Stimulated activated naive CD4-positive, alpha-beta T cell (primary cell): ENCODE results near the gene DBNL.
A peak's percentile ranks its signal among the peaks of the same experiment; 100 is the strongest.

Experiments used
- DNase-seq, 6 experiments: peaks; one replicate each; lab custom pipeline; 2025; lab: John Stamatoyannopoulos, UW

Gene DBNL

GRCh38 chr7:44077061-44077460 lies 32.6 kb downstream of the DBNL start:
- no peak for DNase-seq

GRCh38 chr7:44077681-44078091 lies 33.2 kb downstream of the DBNL start:
- no peak for DNase-seq

- no peak for DNase-seq
These were observed 34.0 kb downstream of the DBNL start for GRCh38 chr7:44078521-44078920.

GRCh38 chr7:44079331-44080021 lies 35.0 kb downstream of the DBNL start:
- DNase-seq: no peak

GRCh38 chr7:44080118-44080517 lies 35.6 kb downstream of the DBNL start:
- no peak for DNase-seq

GRCh38 chr7:44080686-44081265 lies 36.3 kb downstream of the DBNL start:
- no peak for DNase-seq

GRCh38 chr7:44081266-44081748 lies 36.8 kb downstream of the DBNL start:
- peak in 4 of 6 experiments; percentile 8 to 59 (median 25) for DNase-seq

GRCh38 chr7:44082541-44083207 lies 38.2 kb downstream of the DBNL start:
- peak; percentile 93 to 99 (median 98) for DNase-seq

GRCh38 chr7:44083796-44084195 lies 39.3 kb downstream of the DBNL start:
- no peak for DNase-seq

GRCh38 chr7:44084701-44085100 lies 40.2 kb downstream of the DBNL start:
- no peak for DNase-seq

- no peak for DNase-seq
These were observed 41.0 kb downstream of the DBNL start for GRCh38 chr7:44085546-44085945.

- no peak for DNase-seq
These were observed 42.1 kb downstream of the DBNL start for GRCh38 chr7:44086627-44087026.

- DNase-seq: no peak
These were observed 43.7 kb downstream of the DBNL start for GRCh38 chr7:44087911-44088838.

- no peak for DNase-seq
These were observed 48.7 kb downstream of the DBNL start for GRCh38 chr7:44093102-44093641.

GRCh38 chr7:44094365-44094764 lies 49.9 kb downstream of the DBNL start:
- no peak for DNase-seq

GRCh38 chr7:44094883-44095592 lies 50.5 kb downstream of the DBNL start:
- DNase-seq: no peak

- DNase-seq: no peak
These were observed 51.3 kb downstream of the DBNL start for GRCh38 chr7:44095781-44096180.

GRCh38 chr7:44096326-44096881 lies 51.9 kb downstream of the DBNL start:
- DNase-seq: no peak

- no peak for DNase-seq
These were observed 52.8 kb downstream of the DBNL start for GRCh38 chr7:44097064-44097932.
